ENCODE measurements around the gene BCL2A1. TPM values are rescaled to one million over a fixed set of nuclear protein-coding genes. Genes with fewer than 3 reads are reported as not detected.

BCL2A1 gene
- total RNA-seq, 4 donors from 2014 or later, result 3.8 to 21.5 TPM; not detected in 2

GRCh38 chr15:79990280-79990996 is 19.4 kb upstream of the BCL2A1 start:
- no peak for TF ChIP-seq POLR2A (IDR thresholded peaks at IDR 0.05)
- TF ChIP-seq, protein P1, sequence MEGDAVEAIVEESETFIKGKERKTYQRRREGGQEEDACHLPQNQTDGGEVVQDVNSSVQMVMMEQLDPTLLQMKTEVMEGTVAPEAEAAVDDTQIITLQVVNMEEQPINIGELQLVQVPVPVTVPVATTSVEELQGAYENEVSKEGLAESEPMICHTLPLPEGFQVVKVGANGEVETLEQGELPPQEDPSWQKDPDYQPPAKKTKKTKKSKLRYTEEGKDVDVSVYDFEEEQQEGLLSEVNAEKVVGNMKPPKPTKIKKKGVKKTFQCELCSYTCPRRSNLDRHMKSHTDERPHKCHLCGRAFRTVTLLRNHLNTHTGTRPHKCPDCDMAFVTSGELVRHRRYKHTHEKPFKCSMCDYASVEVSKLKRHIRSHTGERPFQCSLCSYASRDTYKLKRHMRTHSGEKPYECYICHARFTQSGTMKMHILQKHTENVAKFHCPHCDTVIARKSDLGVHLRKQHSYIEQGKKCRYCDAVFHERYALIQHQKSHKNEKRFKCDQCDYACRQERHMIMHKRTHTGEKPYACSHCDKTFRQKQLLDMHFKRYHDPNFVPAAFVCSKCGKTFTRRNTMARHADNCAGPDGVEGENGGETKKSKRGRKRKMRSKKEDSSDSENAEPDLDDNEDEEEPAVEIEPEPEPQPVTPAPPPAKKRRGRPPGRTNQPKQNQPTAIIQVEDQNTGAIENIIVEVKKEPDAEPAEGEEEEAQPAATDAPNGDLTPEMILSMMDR (IDR thresholded peaks at IDR 0.05), result no peak
- Histone ChIP-seq H3K27me3 (no peaks in the 10 kb centered on the region), H3K27ac (no peak overlapping the region), H3K4me3 (no peak overlapping the region), H3K4me1 (peaks cover 0 to 6% (median 0%) of the 10 kb centered on the region in 4 donors), H3K9me3 (no peaks in the 10 kb centered on the region), H3K36me3 (no peaks in the 10 kb centered on the region)
- DNase-seq, result peak in 1 of 3 donors; percentile 19

DNA sequence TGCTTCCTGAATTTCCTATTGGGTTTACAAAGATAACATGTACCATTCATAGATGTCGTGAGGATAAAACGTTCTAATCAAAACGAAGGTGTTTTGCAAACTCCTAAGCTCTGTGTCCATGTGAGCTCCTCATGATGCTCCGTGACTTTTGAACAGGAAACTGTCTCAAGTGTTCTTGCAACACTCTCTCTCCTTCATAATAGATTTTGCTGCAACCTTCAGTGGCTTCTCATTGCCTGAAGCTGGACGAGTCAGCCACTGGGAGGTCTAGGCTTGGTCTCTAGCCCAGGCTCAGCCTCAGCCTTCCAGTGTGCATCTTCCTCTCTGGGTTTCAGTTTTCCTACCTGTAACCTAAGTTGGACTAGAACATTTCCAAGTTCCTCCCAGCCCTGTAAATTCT is 18.7 kb upstream of the BCL2A1 start:
- TF ChIP-seq, protein P1 (IDR thresholded peaks at IDR 0.05), result no peak
- TF ChIP-seq POLR2A (IDR thresholded peaks at IDR 0.05), result no peak
- Histone ChIP-seq H3K9me3 (no peaks in the 10 kb centered on the region), H3K4me3 (no peak overlapping the region), H3K4me1 (peaks cover 0 to 6% (median 0%) of the 10 kb centered on the region in 4 donors), H3K36me3 (no peaks in the 10 kb centered on the region), H3K27ac (no peak overlapping the region), H3K27me3 (no peaks in the 10 kb centered on the region)
- DNase-seq, result peak in 1 of 3 donors; percentile 45

DNA sequence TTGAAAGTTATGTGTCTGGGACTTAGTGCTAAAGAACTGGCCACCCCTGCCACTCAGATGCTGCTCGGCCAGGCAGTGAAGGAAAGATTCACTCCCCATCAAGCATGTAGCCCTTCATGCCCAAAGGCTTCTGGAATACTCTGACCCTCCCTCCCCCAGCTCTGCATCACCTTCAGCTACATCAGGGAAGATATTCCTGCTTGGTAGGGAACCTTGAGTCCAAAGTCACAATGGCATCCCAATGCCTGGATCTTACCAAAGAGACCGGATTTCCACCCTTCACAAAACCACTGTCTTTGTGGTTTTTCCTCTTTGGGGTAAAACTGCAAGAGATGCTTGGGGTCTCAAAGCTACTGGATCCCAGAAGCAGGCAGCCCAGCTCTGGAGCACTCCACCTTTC is 18.2 kb upstream of the BCL2A1 start:
- Histone ChIP-seq H3K9me3 (no peaks in the 10 kb centered on the region), H3K27me3 (no peaks in the 10 kb centered on the region), H3K36me3 (no peaks in the 10 kb centered on the region), H3K4me3 (no peak overlapping the region), H3K4me1 (peaks cover 0 to 6% (median 0%) of the 10 kb centered on the region in 4 donors), H3K27ac (no peak overlapping the region)
- TF ChIP-seq, protein P1 (IDR thresholded peaks at IDR 0.05), result no peak
- no peak for TF ChIP-seq POLR2A (IDR thresholded peaks at IDR 0.05)
- DNase-seq, result peak in 1 of 3 donors; percentile 13

GRCh38 chr15:79988448-79989117 is 17.6 kb upstream of the BCL2A1 start:
- Histone ChIP-seq H3K9me3 (no peaks in the 10 kb centered on the region), H3K36me3 (no peaks in the 10 kb centered on the region), H3K4me3 (no peak overlapping the region), H3K27me3 (no peaks in the 10 kb centered on the region), H3K27ac (no peak overlapping the region), H3K4me1 (peaks cover 0 to 6% (median 0%) of the 10 kb centered on the region in 4 donors)
- TF ChIP-seq, protein P1 (IDR thresholded peaks at IDR 0.05), result no peak
- no peak for TF ChIP-seq POLR2A (IDR thresholded peaks at IDR 0.05)
- peak in 1 of 3 donors; percentile 43 for DNase-seq

- no peak for TF ChIP-seq POLR2A (IDR thresholded peaks at IDR 0.05)
- TF ChIP-seq, protein P1 (IDR thresholded peaks at IDR 0.05), result no peak
- no peaks in the 10 kb centered on the region for H3K9me3 ChIP-seq
- no peaks in the 10 kb centered on the region for H3K27me3 ChIP-seq
- DNase-seq, result no peak
- H3K4me3 ChIP-seq, result no peak overlapping the region
- H3K27ac ChIP-seq, result peak overlapping the region in 1 of 4 donors; percentile 39
- H3K4me1 ChIP-seq, result peaks cover 0 to 6% (median 0%) of the 10 kb centered on the region in 4 donors
- no peaks in the 10 kb centered on the region for H3K36me3 ChIP-seq
Measured at GRCh38 chr15:79987969-79988368, 17.0 kb upstream of the BCL2A1 start.
